CD4-positive, alpha-beta memory T cell (primary cell): Measurements from ENCODE around the gene SIDT2. TPM values are rescaled to one million over a fixed set of nuclear protein-coding genes. Genes with fewer than 3 reads are reported as not detected.

Experiments used
- CTCF ChIA-PET: fragments of 350-600 bp; sonication (Branson Sonifier 250); formaldehyde crosslinking; loops from one replicate; lab custom pipeline; 2021; ENCODE audit warnings: inconsistent platforms; ENCODE audit not compliant: partially characterized antibody; lab: Charles Lee
- POLR2A ChIA-PET: fragments of 350-600 bp; sonication (Branson Sonifier 250); formaldehyde crosslinking; loops from one replicate; lab custom pipeline; 2021; ENCODE audit not compliant: partially characterized antibody; lab: Charles Lee
- DNase-seq, 5 donors: peaks; one replicate each; pipeline versions ENCODE4 v3.0.0 to v3.0.0-alpha.2; 2020 to 2022; ENCODE audit warnings: mixed read lengths in 1 of 5
- H3K27ac ChIP-seq: one replicate; pipeline ENCODE4 v1.7.0; 2013; ENCODE audit warnings: low read depth, low read length
- H3K27me3 ChIP-seq: 2 replicates; pipeline ENCODE4 v1.7.0; 2013; ENCODE audit warnings: mild to moderate bottlenecking, low read length, moderate library complexity; ENCODE audit not compliant: insufficient read depth
- H3K36me3 ChIP-seq: 2 replicates; pipeline ENCODE4 v1.7.0; 2013; ENCODE audit warnings: mild to moderate bottlenecking, low read length, moderate library complexity; ENCODE audit not compliant: insufficient read depth
- H3K4me1 ChIP-seq: 2 replicates; pipeline ENCODE4 v1.7.0; 2013; ENCODE audit warnings: mild to moderate bottlenecking, low read length, moderate library complexity; ENCODE audit not compliant: insufficient read depth
- H3K4me3 ChIP-seq, 2 donors: one replicate each; pipeline ENCODE4 v1.7.0; 2013; ENCODE audit warnings: low read length in 2 of 2, mild to moderate bottlenecking in 1 of 2
- H3K9me3 ChIP-seq, 2 donors: one replicate each; pipeline ENCODE4 v1.7.0; 2013; ENCODE audit warnings: low read length in 2 of 2, control low read depth in 1 of 2; ENCODE audit not compliant: control insufficient read depth in 1 of 2
- H3K27ac Mint-ChIP-seq, 7 donors: one replicate each; pipeline ENCODE4 v1.8.0; 2020 to 2021; ENCODE audit warnings: mixed read lengths in 7 of 7, mild to moderate bottlenecking in 6 of 7, inconsistent platforms in 3 of 7, moderate library complexity in 3 of 7
- H3K27me3 Mint-ChIP-seq, 2 donors: one replicate each; pipeline ENCODE4 v1.8.0; 2020 to 2021; ENCODE audit warnings: mixed read lengths in 2 of 2
- H3K36me3 Mint-ChIP-seq, 2 donors: one replicate each; pipeline ENCODE4 v1.8.0; 2020 to 2021; ENCODE audit warnings: mixed read lengths in 2 of 2, inconsistent platforms in 1 of 2, mild to moderate bottlenecking in 1 of 2
- H3K4me1 Mint-ChIP-seq, 4 donors: one replicate each; pipeline ENCODE4 v1.8.0; 2020 to 2021; ENCODE audit warnings: mixed read lengths in 4 of 4, mild to moderate bottlenecking in 1 of 4
- H3K4me3 Mint-ChIP-seq, 8 donors: one replicate each; pipeline ENCODE4 v1.8.0; 2020 to 2021; ENCODE audit warnings: mixed read lengths in 8 of 8, mild to moderate bottlenecking in 7 of 8, moderate library complexity in 6 of 8, inconsistent platforms in 3 of 8
- H3K9me3 Mint-ChIP-seq, 8 donors: one replicate each; pipeline ENCODE4 v1.8.0; 2020 to 2021; ENCODE audit warnings: mixed read lengths in 8 of 8, mild to moderate bottlenecking in 5 of 8, inconsistent platforms in 3 of 8, moderate library complexity in 1 of 8
- intact Hi-C: fragments of 100-400 bp; cut with micrococcal nuclease; formaldehyde crosslinking; loops from one replicate; pipeline ENCODE4 v1.15.1; 2023
- polyA plus RNA-seq, 2 donors: library from polyadenylated mRNA; unstranded; fragments of 300-500 nt; fragmentation: Illumina TruSeq; gene quantifications; one replicate each; pipeline ENCODE4 v1.2.3, GENCODE V29; 2021
- total RNA-seq, 2 experiments: library from RNA; stranded (reverse); gene quantifications; one replicate each; pipeline ENCODE4 v1.2.3, GENCODE V29; 2021

The SIDT2 gene
- total and polyA plus RNA-seq, 4 experiments from 2014 or later, result 2.1 to 67.3 (median 32.2) TPM

DNA sequence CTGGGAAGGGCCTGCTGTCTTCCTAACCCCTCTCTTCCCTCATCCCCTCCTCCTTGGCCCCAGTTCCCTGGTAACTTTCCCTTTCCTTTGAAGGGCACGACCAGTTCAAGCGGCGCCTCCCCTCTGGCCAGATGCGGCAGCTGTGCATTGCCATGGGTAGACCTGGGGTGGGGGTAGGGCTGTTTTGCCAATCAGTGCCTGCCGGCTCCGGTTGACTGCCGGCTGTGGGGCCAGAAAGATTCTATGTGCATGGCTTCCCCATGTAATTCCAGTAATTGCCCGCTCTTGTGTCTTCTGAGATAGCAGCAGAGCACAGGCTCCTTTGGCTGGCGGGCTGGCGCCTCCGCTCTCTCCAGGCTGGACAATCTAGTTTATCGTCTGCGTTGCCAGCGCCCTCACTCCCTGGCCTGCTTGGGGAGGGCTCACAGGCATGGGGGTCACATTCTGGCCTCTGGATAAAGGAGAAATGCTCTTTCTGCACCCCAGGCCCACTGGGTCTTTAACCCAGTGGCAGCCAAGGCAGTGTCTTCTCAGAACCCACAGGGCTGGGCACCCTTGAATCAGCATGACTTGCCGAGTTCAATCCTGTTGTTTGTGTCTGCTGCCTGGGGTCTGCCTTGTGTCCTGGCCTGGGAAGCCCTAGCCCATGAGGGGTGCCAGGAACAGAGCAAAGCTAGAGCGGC lies 9.4 kb downstream of the SIDT2 start:
- no peaks in the 10 kb centered on the region for H3K27me3 Mint-ChIP-seq
- H3K4me1 Mint-ChIP-seq, result peaks cover 2 to 10% (median 4%) of the 10 kb centered on the region in 4 donors
- POLR2A ChIA-PET, result no interaction called here
- peak overlapping the region in 1 of 7 donors; percentile 60 for H3K27ac Mint-ChIP-seq
- CTCF ChIA-PET, result no interaction called here
- peaks cover 8% of the 10 kb centered on the region for H3K36me3 ChIP-seq
- no peaks in the 10 kb centered on the region for H3K9me3 ChIP-seq
- DNase-seq, result no peak
- H3K27me3 ChIP-seq, result no peaks in the 10 kb centered on the region
- no peak overlapping the region for H3K4me3 ChIP-seq
- no peaks in the 10 kb centered on the region for H3K4me1 ChIP-seq
- H3K9me3 Mint-ChIP-seq, result no peaks in the 10 kb centered on the region
- no peak overlapping the region for H3K27ac ChIP-seq
- H3K4me3 Mint-ChIP-seq, result no peak overlapping the region
- H3K36me3 Mint-ChIP-seq, result peaks cover 15 to 18% of the 10 kb centered on the region in 2 donors
- intact Hi-C loops, result no loop called here

- ChIA-PET POLR2A (interaction anchor here (0.9 to 4.3 kb wide), 2 partner anchors 9 to 31 kb away, joined by 3 to 20 read pairs; partner anchors contain the start of gene SIDT2), CTCF (no interaction called here)
- no peaks in the 10 kb centered on the region for H3K27me3 Mint-ChIP-seq
- no peaks in the 10 kb centered on the region for H3K9me3 ChIP-seq
- no peak overlapping the region for H3K27ac Mint-ChIP-seq
- no peak overlapping the region for H3K4me3 ChIP-seq
- peaks cover 12 to 18% of the 10 kb centered on the region in 2 donors for H3K36me3 Mint-ChIP-seq
- no peak overlapping the region for H3K4me3 Mint-ChIP-seq
- peaks cover 3 to 13% (median 5%) of the 10 kb centered on the region in 4 donors for H3K4me1 Mint-ChIP-seq
- H3K27ac ChIP-seq, result no peak overlapping the region
- H3K4me1 ChIP-seq, result no peaks in the 10 kb centered on the region
- no peak for DNase-seq
- no peaks in the 10 kb centered on the region for H3K27me3 ChIP-seq
- intact Hi-C loops, result no loop called here
- no peaks in the 10 kb centered on the region for H3K9me3 Mint-ChIP-seq
- peaks cover 8% of the 10 kb centered on the region for H3K36me3 ChIP-seq
These were observed 10.1 kb downstream of the SIDT2 start for GRCh38 chr11:117188620-117189081.

DNA sequence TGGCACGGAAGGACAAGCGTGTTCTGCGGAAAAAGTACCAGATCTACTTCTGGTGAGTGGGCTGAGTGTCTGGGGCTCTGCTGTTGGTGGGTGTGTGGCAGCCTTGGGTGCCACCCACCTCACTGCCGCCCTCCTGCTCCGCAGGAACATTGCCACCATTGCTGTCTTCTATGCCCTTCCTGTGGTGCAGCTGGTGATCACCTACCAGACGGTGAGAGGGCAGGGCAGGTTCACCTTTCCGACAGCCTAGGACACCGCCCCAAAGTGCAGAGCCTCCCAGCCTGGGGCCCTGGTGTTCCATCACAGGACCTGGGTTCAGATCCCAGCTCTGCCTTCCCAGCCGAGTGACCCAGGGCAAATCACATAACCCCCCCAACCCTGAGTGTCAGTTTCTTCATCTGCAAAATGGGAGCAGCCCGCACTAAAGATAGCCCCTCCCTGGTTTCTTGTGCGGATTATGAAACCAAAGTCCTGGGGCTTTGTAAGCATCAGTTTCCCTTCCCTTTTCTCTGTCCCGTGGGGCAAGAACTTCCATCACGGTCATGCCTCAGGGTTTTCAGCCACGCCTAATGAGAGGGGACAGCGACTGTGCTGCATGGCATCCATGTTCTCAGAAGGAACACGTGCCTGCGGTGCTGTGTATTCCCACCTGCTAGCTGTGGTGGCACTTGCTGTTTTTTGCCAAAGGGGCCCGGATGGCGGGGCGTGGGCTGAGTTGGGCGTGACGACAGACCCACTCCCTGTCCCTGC lies 10.8 kb downstream of the SIDT2 start:
- H3K4me1 Mint-ChIP-seq, result peaks cover 0 to 15% (median 5%) of the 10 kb centered on the region in 4 donors
- Histone ChIP-seq H3K27ac (no peak overlapping the region), H3K4me1 (no peaks in the 10 kb centered on the region), H3K27me3 (no peaks in the 10 kb centered on the region), H3K36me3 (peaks cover 8% of the 10 kb centered on the region), H3K9me3 (no peaks in the 10 kb centered on the region), H3K4me3 (no peak overlapping the region)
- CTCF ChIA-PET, result no interaction called here
- DNase-seq, result no peak
- H3K27ac Mint-ChIP-seq, result no peak overlapping the region
- POLR2A ChIA-PET, result interaction anchor here (0.9 to 4.3 kb wide), 3 partner anchors 10 to 30 kb away, joined by 3 to 20 read pairs (median 3); partner anchors contain the start of gene SIDT2
- H3K4me3 Mint-ChIP-seq, result no peak overlapping the region
- intact Hi-C loops, result no loop called here
- H3K9me3 Mint-ChIP-seq, result no peaks in the 10 kb centered on the region
- peaks cover 5 to 14% of the 10 kb centered on the region in 2 donors for H3K36me3 Mint-ChIP-seq
- H3K27me3 Mint-ChIP-seq, result no peaks in the 10 kb centered on the region

GRCh38 chr11:117189941-117190544 lies 11.5 kb downstream of the SIDT2 start:
- CTCF ChIA-PET, result interaction anchor here (1.6 kb wide), 1 partner anchor 9 kb away, joined by 4 read pairs; no protein-coding TSS in a partner anchor
- Histone ChIP-seq H3K36me3 (peaks cover 8% of the 10 kb centered on the region), H3K27ac (no peak overlapping the region), H3K4me1 (no peaks in the 10 kb centered on the region), H3K27me3 (no peaks in the 10 kb centered on the region), H3K4me3 (no peak overlapping the region), H3K9me3 (no peaks in the 10 kb centered on the region)
- peak overlapping the region in 2 of 7 donors; percentile 59 to 70 for H3K27ac Mint-ChIP-seq
- no peak overlapping the region for H3K4me3 Mint-ChIP-seq
- POLR2A ChIA-PET, result interaction anchor here (0.9 to 4.3 kb wide), 2 partner anchors 11 to 15 kb away, joined by 3 to 20 read pairs; partner anchors contain the start of gene SIDT2
- intact Hi-C loops, result no loop called here
- no peaks in the 10 kb centered on the region for H3K27me3 Mint-ChIP-seq
- no peaks in the 10 kb centered on the region for H3K9me3 Mint-ChIP-seq
- H3K4me1 Mint-ChIP-seq, result peaks cover 0 to 17% (median 5%) of the 10 kb centered on the region in 4 donors
- H3K36me3 Mint-ChIP-seq, result peaks cover 5 to 13% of the 10 kb centered on the region in 2 donors
- DNase-seq, result no peak

GRCh38 chr11:117191680-117192400 lies 13.3 kb downstream of the SIDT2 start:
- H3K27me3 ChIP-seq, result no peaks in the 10 kb centered on the region
- no peaks in the 10 kb centered on the region for H3K9me3 ChIP-seq
- CTCF ChIA-PET, result interaction anchor here (1.6 kb wide), 1 partner anchor 11 kb away, joined by 4 read pairs; no protein-coding TSS in a partner anchor
- no peak overlapping the region for H3K4me3 ChIP-seq
- H3K4me1 Mint-ChIP-seq, result peaks cover 0 to 20% (median 7%) of the 10 kb centered on the region in 4 donors
- POLR2A ChIA-PET, result interaction anchor here (1.2 to 4.3 kb wide), 2 partner anchors 12 to 38 kb away, joined by 3 to 20 read pairs; partner anchors contain the start of gene SIDT2
- H3K27ac ChIP-seq, result no peak overlapping the region
- no peaks in the 10 kb centered on the region for H3K9me3 Mint-ChIP-seq
- peak overlapping the region in 3 of 7 donors; percentile 27 to 53 (median 43) for H3K27ac Mint-ChIP-seq
- H3K4me3 Mint-ChIP-seq, result peak overlapping the region in 1 of 8 donors; percentile 41
- no peaks in the 10 kb centered on the region for H3K27me3 Mint-ChIP-seq
- intact Hi-C loops, result no loop called here
- H3K4me1 ChIP-seq, result no peaks in the 10 kb centered on the region
- no peak for DNase-seq
- H3K36me3 ChIP-seq, result peaks cover 8% of the 10 kb centered on the region
- peaks cover 5 to 10% of the 10 kb centered on the region in 2 donors for H3K36me3 Mint-ChIP-seq

DNA sequence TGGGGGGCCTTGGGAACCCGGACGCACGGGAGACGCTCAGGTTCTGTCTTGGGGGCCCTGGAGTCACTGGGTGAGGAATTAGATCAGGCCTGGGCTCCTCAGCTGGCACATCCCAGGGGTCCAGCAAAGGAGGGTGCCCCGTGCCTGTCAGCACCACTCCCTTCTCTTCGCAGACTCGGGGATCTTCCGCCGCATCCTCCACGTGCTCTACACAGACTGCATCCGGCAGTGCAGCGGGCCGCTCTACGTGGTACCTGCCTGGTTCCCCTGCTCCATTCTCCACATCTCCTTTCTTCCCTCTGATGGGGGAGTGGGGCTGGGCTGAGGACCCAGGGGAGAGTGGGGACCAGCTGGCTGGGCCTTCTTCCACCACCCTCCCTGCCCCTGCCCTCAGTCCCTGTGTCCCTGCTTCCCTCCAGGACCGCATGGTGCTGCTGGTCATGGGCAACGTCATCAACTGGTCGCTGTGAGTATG lies 13.9 kb downstream of the SIDT2 start:
- H3K4me1 Mint-ChIP-seq, result peaks cover 0 to 20% (median 7%) of the 10 kb centered on the region in 4 donors
- no peak overlapping the region for H3K4me3 Mint-ChIP-seq
- H3K4me1 ChIP-seq, result no peaks in the 10 kb centered on the region
- DNase-seq, result no peak
- ChIA-PET POLR2A (interaction anchor here (4.3 kb wide), 1 partner anchor 13 kb away, joined by 20 read pairs; the partner anchor contains the start of gene SIDT2), CTCF (no interaction called here)
- no peaks in the 10 kb centered on the region for H3K27me3 ChIP-seq
- no peaks in the 10 kb centered on the region for H3K9me3 ChIP-seq
- peaks cover 8% of the 10 kb centered on the region for H3K36me3 ChIP-seq
- H3K27me3 Mint-ChIP-seq, result no peaks in the 10 kb centered on the region
- H3K27ac Mint-ChIP-seq, result peak overlapping the region in 2 of 7 donors; percentile 34 to 53
- intact Hi-C loops, result no loop called here
- H3K9me3 Mint-ChIP-seq, result no peaks in the 10 kb centered on the region
- no peak overlapping the region for H3K27ac ChIP-seq
- peaks cover 5 to 12% of the 10 kb centered on the region in 2 donors for H3K36me3 Mint-ChIP-seq
- H3K4me3 ChIP-seq, result no peak overlapping the region
